K562 (cell line): ENCODE data around the gene FAM107B. TPM values are rescaled to one million over a fixed set of nuclear protein-coding genes. Genes with fewer than 3 reads are reported as not detected.

ENCODE experiments used
- ATAC-seq: fragments of 200-7000 bp; cut with Tn5 transposase; 3 replicates; pipeline ENCODE4 v1.9.1; 2020; ENCODE audit warnings: moderate library complexity
- BruUV-seq: library from RNA; stranded (reverse); fragments of 400-500 nt; replicated peaks from 2 replicates; lab custom pipeline; 2021; lab: Mats Ljungman, UMichigan
- CTCF ChIA-PET: fragments of 300-600 bp; formaldehyde crosslinking; extraction: SDS; loops from one replicate; lab custom pipeline; 2021; ENCODE audit warnings: low intra/inter-chr PET ratio; lab: Yijun Ruan, JAX
- POLR2A ChIA-PET: fragments of 300-600, 350-650 bp; sonication (Branson Sonifier 250); formaldehyde crosslinking; extraction: SDS; loops from one replicate; lab custom pipeline; 2021; ENCODE audit warnings: antibody characterized with exemption, inconsistent platforms; lab: Yijun Ruan, JAX
- DNase-seq, 4 experiments: peaks; one replicate each; pipeline versions ENCODE4 v3.0.0 to v3.0.0-alpha.2; 2011 to 2018; ENCODE audit warnings: low spot score in 3 of 4, mixed read lengths in 3 of 4; ENCODE audit errors: extremely low read depth in 1 of 4
- FAIRE-seq: peaks from 2 replicates; lab custom pipeline; 2011; peaks lifted over from hg19 to GRCh38; lab: Jason Lieb, UNC
- H2AFZ ChIP-seq: 2 replicates; pipeline ENCODE4 v1.6.0; 2011; ENCODE audit warnings: low read depth, low read length, control low read depth, inconsistent platforms
- H3K27ac ChIP-seq: fragments of 200-600 bp; 3 replicates; pipeline ENCODE4 v1.8.0; 2011; ENCODE audit warnings: low read depth, mild to moderate bottlenecking, control low read depth, inconsistent platforms, low read length, moderate library complexity, mixed read lengths; ENCODE audit errors: extremely low read depth
- H3K27me3 ChIP-seq, 2 experiments: fragments of 300-600 bp in 1 of 2; 2 replicates in 1 of 2; 3 replicates in 1 of 2; pipeline versions ENCODE4 v1.6.0 to v1.8.0; 2011; ENCODE audit warnings: inconsistent platforms in 2 of 2, low read length in 2 of 2, mild to moderate bottlenecking in 1 of 2, mixed read lengths in 1 of 2, moderate library complexity in 1 of 2; ENCODE audit not compliant: control insufficient read depth in 2 of 2, insufficient read depth in 2 of 2
- H3K36me3 ChIP-seq: fragments of 300-600 bp; 3 replicates; pipeline ENCODE4 v1.8.0; 2011; ENCODE audit warnings: mild to moderate bottlenecking, low read length, inconsistent platforms; ENCODE audit not compliant: control insufficient read depth, insufficient read depth
- H3K4me1 ChIP-seq, 2 experiments: fragments of 200-600 bp in 1 of 2; replicated peaks in 1 of 2; 2 replicates in 1 of 2; 3 replicates in 1 of 2; pipeline versions ENCODE4 v1.5.1 to v1.8.0; 2011; ENCODE audit warnings: inconsistent platforms in 2 of 2, low read length in 2 of 2, mild to moderate bottlenecking in 1 of 2, mixed read lengths in 1 of 2, moderate library complexity in 1 of 2; ENCODE audit not compliant: control insufficient read depth in 2 of 2, insufficient read depth in 2 of 2
- H3K4me2 ChIP-seq: 2 replicates; pipeline ENCODE4 v1.6.1; 2011; ENCODE audit warnings: low read length, control low read depth, inconsistent platforms, mixed read lengths; ENCODE audit not compliant: insufficient read depth
- H3K4me3 ChIP-seq: fragments of 200-600 bp; sonication (generic), shearing (Covaris generic); 2 replicates; pipeline ENCODE4 v1.5.1; 2016; ENCODE audit warnings: control low read depth, inconsistent platforms
- H3K79me2 ChIP-seq: fragments of 200-600 bp; 3 replicates; pipeline ENCODE4 v1.8.0; 2011; ENCODE audit warnings: low read length, inconsistent platforms; ENCODE audit not compliant: control insufficient read depth, insufficient read depth
- H3K9ac ChIP-seq, 2 experiments: 2 replicates each; pipeline versions ENCODE4 v1.6.0 to v1.6.1; 2011; ENCODE audit warnings: low read depth in 2 of 2, low read length in 2 of 2, control low read depth in 1 of 2, inconsistent platforms in 1 of 2, mild to moderate bottlenecking in 1 of 2, mixed read lengths in 1 of 2; ENCODE audit not compliant: insufficient read depth in 1 of 2
- H3K9me1 ChIP-seq: one replicate; pipeline ENCODE4 v1.6.0; 2011; ENCODE audit warnings: inconsistent platforms, mild to moderate bottlenecking, low read length, moderate library complexity; ENCODE audit not compliant: control insufficient read depth, insufficient read depth
- H3K9me3 ChIP-seq: replicated peaks from 2 replicates; pipeline ENCODE4 v1.5.1; 2011; ENCODE audit warnings: low read depth, low read length, inconsistent platforms; ENCODE audit not compliant: control insufficient read depth, insufficient read depth
- H4K20me1 ChIP-seq: replicated peaks from 2 replicates; pipeline ENCODE4 v1.6.1; 2011; ENCODE audit warnings: low read length, inconsistent platforms, mixed read lengths; ENCODE audit not compliant: control insufficient read depth, insufficient read depth
- FOXP4 ChIP-seq: sonication (generic); formaldehyde crosslinking; IDR thresholded peaks from 2 replicates; pipeline ENCODE4 v1.8.0; 2022; ENCODE audit warnings: mild to moderate bottlenecking, missing genetic modification reagents, borderline replicate concordance
- GTF2A2 ChIP-seq: IDR thresholded peaks from 2 replicates; pipeline ENCODE4 v1.6.1; 2016; ENCODE audit warnings: mild to moderate bottlenecking, missing genetic modification characterization, missing compliant biosample characterization
- HMGN3 ChIP-seq: IDR thresholded peaks from 2 replicates; pipeline ENCODE4 v1.6.1; 2011; ENCODE audit warnings: borderline replicate concordance, low read depth, mild to moderate bottlenecking, mixed read lengths, low read length; ENCODE audit not compliant: insufficient read length; ENCODE audit errors: extremely low read depth
- HNRNPK ChIP-seq: fragments of 200-400 bp; formaldehyde crosslinking; IDR thresholded peaks from one replicate; pipeline ENCODE4 v1.6.1; 2018; ENCODE audit warnings: mild to moderate bottlenecking, low read depth, low read length; ENCODE audit not compliant: poor library complexity, severe bottlenecking
- PCBP1 ChIP-seq: fragments of 200-400 bp; formaldehyde crosslinking; IDR thresholded peaks from 2 replicates; pipeline ENCODE4 v1.6.1; 2018; ENCODE audit warnings: mild to moderate bottlenecking, low read depth, low read length; ENCODE audit not compliant: poor library complexity, severe bottlenecking
- RERE ChIP-seq: sonication (generic); formaldehyde crosslinking; IDR thresholded peaks from 2 replicates; pipeline ENCODE4 v1.8.0; 2023; ENCODE audit warnings: missing genetic modification reagents, mild to moderate bottlenecking, borderline replicate concordance
- ZBTB12 ChIP-seq: fragments of 250-450 bp; sonication (Bioruptor Pico); IDR thresholded peaks from 2 replicates; pipeline ENCODE4 v1.4.0; 2020
- ZNF507 ChIP-seq: conservative IDR thresholded peaks from 2 replicates; pipeline ENCODE4 v1.6.1; 2017; ENCODE audit warnings: missing genetic modification characterization, missing compliant biosample characterization
- WGBS: fragments of 100-300 bp; shearing (Covaris generic); methylation state at CpG from one replicate; pipeline ENCODE4 v1.1.6; 2016; ENCODE audit warnings: low coverage, mixed read lengths; ENCODE audit not compliant: insufficient coverage; ENCODE audit errors: missing lambda C conversion rate; 5-methylcytosine and 5-hydroxymethylcytosine counted together
- in situ Hi-C: fragments of 300-500 bp; cut with MboI; formaldehyde crosslinking; loops from 4 replicates; pipeline ENCODE4 v1.15.0; 2018; ENCODE audit warnings: inconsistent platforms, mixed read lengths
- intact Hi-C: fragments of 100-400 bp; cut with micrococcal nuclease; formaldehyde crosslinking; loops from 2 replicates; pipeline ENCODE4 v1.14.2; 2022
- polyA plus RNA-seq, 8 experiments: library from polyadenylated mRNA; depleted of rRNA in 4 of 8; stranded (reverse) in 5 of 8; unstranded in 3 of 8; fragments of >200 nt; fragmentation: Nextera tagmentation in 2 of 8; fragmentation: Illumina TruSeq in 1 of 8; extraction: Ambion mirVana in 2 of 8; extraction: Trizol in 1 of 8; gene quantifications; 2 replicates each; pipeline versions ENCODE4 v1.2.1 to v1.2.3, GENCODE V29; 2011 to 2014; ENCODE audit warnings: inconsistent platforms in 1 of 8, missing spikeins in 1 of 8
- total RNA-seq, 7 experiments: library from RNA; depleted of rRNA in 6 of 7; stranded (reverse); fragments of >200 nt in 6 of 7; fragmentation: Illumina TruSeq in 2 of 7; extraction: Trizol in 2 of 7; gene quantifications; 2 replicates each; pipeline versions ENCODE4 v1.2.1 to v1.2.3, GENCODE V29; 2011 to 2021; ENCODE audit warnings: low replicate concordance in 1 of 7

Gene FAM107B
- total and polyA plus RNA-seq, 9 of the 15 experiments (the other 6 are each of a cell fraction or from before 2014, with no cell fraction given) = 0.40 to 2.8 (median 1.4) TPM

GRCh38 chr10:14696821-14697220 lies 77.9 kb downstream of the FAM107B start (continued):
- TF ChIP-seq RERE (CRISPR knock-in tag) (no peak), HNRNPK (no peak), HMGN3 (no peak)
- TF ChIP-seq, all 486 proteins: peak for 0

- ChIA-PET POLR2A (no interaction called here), CTCF (no interaction called here)
- Histone ChIP-seq H3K36me3 (no peaks in the 10 kb centered on the region), H2AFZ (no peak overlapping the region), H3K4me2 (no peak overlapping the region), H3K9me1 (no peaks in the 10 kb centered on the region), H3K4me3 (no peak overlapping the region), H3K9me3 (no peaks in the 10 kb centered on the region), H3K4me1 (no peaks in the 10 kb centered on the region), H3K79me2 (no peaks in the 10 kb centered on the region), H3K27me3 (peaks cover 19 to 34% of the 10 kb centered on the region in 2 experiments; a peak in 4 of 5 replicates), H4K20me1 (no peaks in the 10 kb centered on the region), H3K27ac (no peak overlapping the region), H3K9ac (no peak overlapping the region)
- ATAC-seq (no peak), FAIRE-seq (no peak), DNase-seq (no peak)
- 0% methylated on average over 3 of the region's 3 CpGs for WGBS
- in situ Hi-C loops = no loop called here
- intact Hi-C loops = no loop called here
- no TSS peak for BruUV-seq
- TF ChIP-seq GTF2A2 (tag) = no peak
- TF ChIP-seq FOXP4 (CRISPR knock-in tag) = no peak
- no peak for TF ChIP-seq PCBP1
- TF ChIP-seq ZNF507 = no peak
- no peak for TF ChIP-seq ZBTB12
Observed at GRCh38 chr10:14695847-14696480, 78.7 kb downstream of the FAM107B start.
